GM21786 (cell line): ENCODE results near the gene SAT2.

Source experiments
- ATAC-seq: cut with Tn5 transposase; IDR thresholded peaks from one replicate; pipeline ENCODE4 v1.9.1; 2021; ENCODE audit not compliant: unreplicated experiment

The SAT2 gene

DNA sequence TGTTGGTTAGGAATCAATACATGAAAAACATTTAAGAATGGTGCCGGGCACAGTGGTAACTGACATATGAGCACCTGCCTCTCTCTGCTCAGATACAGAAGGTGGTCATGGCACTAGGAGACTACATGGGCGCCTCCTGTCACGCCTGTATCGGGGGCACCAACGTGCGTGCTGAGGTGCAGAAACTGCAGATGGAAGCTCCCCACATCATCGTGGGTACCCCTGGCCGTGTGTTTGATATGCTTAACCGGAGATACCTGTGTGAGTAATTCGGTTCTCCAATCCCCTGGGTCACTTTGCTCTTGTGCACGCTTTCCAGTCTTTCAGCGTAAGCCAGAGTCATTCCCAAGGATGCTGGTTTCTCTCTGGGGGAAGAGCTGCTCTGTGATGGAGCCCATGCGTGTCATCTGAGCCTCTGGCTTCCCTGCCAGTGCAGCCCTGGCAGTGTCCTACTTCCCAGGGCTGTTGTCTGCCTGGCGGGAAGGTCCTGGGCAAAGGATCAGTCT lies 51.1 kb downstream of the SAT2 start:
- no peak for ATAC-seq
